GM19397 (cell line): ENCODE results near the gene ITGB5.
A peak's percentile ranks its signal among the peaks of the same experiment; 100 is the strongest.

Source experiments
- ATAC-seq: cut with Tn5 transposase; IDR thresholded peaks from one replicate; pipeline ENCODE4 v1.9.1; 2021; ENCODE audit warnings: mild to moderate bottlenecking, moderate library complexity; ENCODE audit not compliant: unreplicated experiment

ITGB5 gene

GRCh38 chr3:124895756-124896155 is 8.6 kb upstream of the ITGB5 start:
- no peak for ATAC-seq

GRCh38 chr3:124893526-124893925 is 6.4 kb upstream of the ITGB5 start:
- ATAC-seq: no peak

- ATAC-seq: no peak
Measured at GRCh38 chr3:124890573-124891190, 3.5 kb upstream of the ITGB5 start.

- ATAC-seq: no peak
Measured at GRCh38 chr3:124888482-124889441, 1.6 kb upstream of the ITGB5 start.

- ATAC-seq: no peak
Measured at GRCh38 chr3:124887932-124888298, 750 bp upstream of the ITGB5 start.

GRCh38 chr3:124886168-124887056 is 753 bp downstream of the ITGB5 start:
- peak; percentile 35 for ATAC-seq

GRCh38 chr3:124885466-124886167 is 1.5 kb downstream of the ITGB5 start:
- no peak for ATAC-seq

- ATAC-seq: no peak
Measured at GRCh38 chr3:124884474-124885101, 2.6 kb downstream of the ITGB5 start.

- no peak for ATAC-seq
Measured at GRCh38 chr3:124883766-124884473, 3.2 kb downstream of the ITGB5 start.

GRCh38 chr3:124882816-124883747 is 4.1 kb downstream of the ITGB5 start:
- ATAC-seq: no peak

- ATAC-seq: no peak
Measured at GRCh38 chr3:124881976-124882697, 5.0 kb downstream of the ITGB5 start.

- no peak for ATAC-seq
Measured at GRCh38 chr3:124879337-124879680, 7.9 kb downstream of the ITGB5 start.

GRCh38 chr3:124878561-124879336 is 8.4 kb downstream of the ITGB5 start:
- no peak for ATAC-seq

- no peak for ATAC-seq
Measured at GRCh38 chr3:124877674-124878073, 9.5 kb downstream of the ITGB5 start.

GRCh38 chr3:124876401-124876878 is 10.7 kb downstream of the ITGB5 start:
- ATAC-seq: no peak

GRCh38 chr3:124873226-124873625 is 13.9 kb downstream of the ITGB5 start:
- ATAC-seq: no peak

GRCh38 chr3:124867511-124867910 is 19.7 kb downstream of the ITGB5 start:
- ATAC-seq: no peak
